GM19438 (cell line): ENCODE results near the gene HLA-DQB2.
"Not testable (repeated sequence)": the region's sequence is repeated elsewhere in the genome, so short reads cannot be mapped to it uniquely, and the experiment has no call there.

Source experiments
- ATAC-seq: cut with Tn5 transposase; IDR thresholded peaks from one replicate; pipeline ENCODE4 v1.9.1; 2021; ENCODE audit warnings: low read depth; ENCODE audit not compliant: unreplicated experiment

HLA-DQB2 gene

GRCh38 chr6:32763421-32763820 is at the start of gene HLA-DQB2:
TSS of gene HLA-DQB2 (minus strand) at chr6:32763532. CDS start at chr6:32763470, 62 bp downstream.
- ATAC-seq: no peak

DNA sequence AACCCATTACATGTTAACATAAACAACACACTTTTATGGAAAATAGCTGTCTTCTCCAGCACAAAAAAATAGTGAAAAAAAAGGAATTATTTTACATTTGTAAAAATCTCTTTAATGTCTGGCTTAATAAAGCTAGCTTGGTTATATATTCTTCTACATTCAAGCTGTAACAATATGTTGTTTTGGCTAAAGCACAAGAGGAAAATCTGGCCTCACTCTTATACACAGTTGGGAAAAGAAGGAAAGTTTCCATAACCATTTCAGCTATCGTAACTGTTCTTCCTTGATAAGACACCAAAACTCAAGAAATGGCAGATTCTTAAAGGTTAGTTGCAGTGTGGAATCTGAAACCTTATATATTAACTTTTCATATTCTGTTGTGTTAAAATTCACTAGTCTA is 45.8 kb upstream of the HLA-DQB2 start:
- no peak for ATAC-seq

GRCh38 chr6:32807020-32807580 is 43.8 kb upstream of the HLA-DQB2 start:
- no peak for ATAC-seq

- ATAC-seq: not testable (repeated sequence)
These were observed 42.1 kb upstream of the HLA-DQB2 start for GRCh38 chr6:32805404-32805803.

DNA sequence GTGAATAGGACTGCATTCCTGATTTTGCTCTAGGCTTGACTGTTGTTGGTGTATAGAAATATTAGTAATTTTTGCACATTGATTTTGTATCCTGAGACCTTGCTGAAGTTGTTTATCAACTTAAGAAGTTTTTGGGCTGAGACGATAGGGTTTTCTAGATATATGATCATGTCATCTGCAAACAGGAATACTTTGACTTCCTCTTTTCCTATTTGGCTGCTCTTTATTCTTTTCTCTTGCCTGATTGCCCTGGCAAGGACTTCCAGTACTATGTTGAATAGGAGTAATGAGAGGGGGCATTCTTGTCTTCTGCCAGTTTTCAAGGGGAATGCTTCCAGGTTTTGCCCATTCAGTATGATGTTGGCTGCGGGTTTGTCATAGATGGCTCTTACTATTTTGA is 40.1 kb upstream of the HLA-DQB2 start:
- no peak for ATAC-seq

GRCh38 chr6:32799740-32800139 is 36.4 kb upstream of the HLA-DQB2 start:
- no peak for ATAC-seq

GRCh38 chr6:32799168-32799567 is 35.8 kb upstream of the HLA-DQB2 start:
- no peak for ATAC-seq

GRCh38 chr6:32796848-32797776 is 33.8 kb upstream of the HLA-DQB2 start:
- ATAC-seq: no peak

GRCh38 chr6:32794510-32794909 is 31.2 kb upstream of the HLA-DQB2 start:
- no peak for ATAC-seq

DNA sequence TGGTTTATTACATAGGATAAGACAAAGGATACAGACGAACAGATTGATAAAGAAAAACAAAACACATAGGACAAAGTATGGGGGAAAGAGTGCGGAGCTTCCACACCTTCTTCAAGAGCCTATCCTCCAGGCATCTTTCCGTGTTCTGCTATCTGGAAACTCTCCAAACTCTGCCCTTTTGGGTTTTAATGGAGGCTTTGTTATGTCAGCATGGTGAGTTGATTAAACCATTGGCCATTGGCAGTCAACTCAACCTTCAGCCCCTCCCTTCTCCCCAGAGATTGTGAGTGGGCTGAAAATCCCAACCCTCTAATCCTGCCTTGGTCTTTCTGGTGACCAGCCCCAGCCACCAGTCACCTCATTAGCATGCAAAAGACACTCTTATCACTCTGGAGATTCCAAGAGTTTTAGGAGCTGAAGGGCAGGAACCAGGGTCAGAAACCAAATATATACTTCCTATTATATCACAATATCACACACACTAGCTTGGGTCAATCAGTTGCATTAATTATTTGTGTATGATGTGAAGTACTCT is 29.6 kb upstream of the HLA-DQB2 start:
- ATAC-seq: no peak

GRCh38 chr6:32790306-32790705 is 27.0 kb upstream of the HLA-DQB2 start:
- ATAC-seq: no peak

GRCh38 chr6:32785781-32786533 is 22.6 kb upstream of the HLA-DQB2 start:
- no peak for ATAC-seq

DNA sequence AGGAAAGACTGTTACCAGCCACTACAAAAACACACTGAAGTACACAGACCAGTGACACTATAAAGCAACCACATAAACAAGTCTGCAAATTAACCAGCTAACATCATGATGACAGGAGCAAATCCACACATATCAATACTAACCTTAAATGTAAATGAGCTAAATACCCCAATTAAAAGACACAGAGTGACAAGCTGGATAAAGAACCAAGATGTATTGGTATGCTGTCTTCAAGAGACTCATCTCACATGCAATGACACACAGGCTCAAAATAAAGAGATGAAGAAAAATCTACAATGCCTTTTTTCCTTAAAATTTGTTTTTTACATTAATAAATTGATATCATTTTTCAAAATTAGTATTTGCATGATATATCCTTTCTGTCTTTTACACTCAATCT is 19.6 kb upstream of the HLA-DQB2 start:
- ATAC-seq: not testable (repeated sequence)

GRCh38 chr6:32779036-32779435 is 15.7 kb upstream of the HLA-DQB2 start:
- no peak for ATAC-seq

DNA sequence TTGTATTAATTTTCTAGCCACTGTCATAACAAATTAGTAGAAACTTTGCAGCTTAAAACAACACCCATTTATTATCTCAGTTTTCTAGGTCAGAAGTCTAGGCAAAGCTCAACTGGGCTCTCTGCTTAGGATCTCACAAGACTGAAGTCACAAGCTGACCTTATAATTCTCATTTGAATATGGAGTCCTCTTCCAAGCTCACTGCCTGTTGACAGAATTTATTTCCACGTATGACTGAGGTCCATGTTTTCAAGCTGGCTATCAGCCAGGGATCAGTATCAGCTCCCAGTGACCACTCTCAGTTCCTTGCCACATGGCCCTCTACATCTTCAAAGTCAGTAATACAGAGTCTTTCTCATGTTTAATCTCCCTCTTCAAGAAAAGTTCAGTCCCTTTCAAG is 11.7 kb upstream of the HLA-DQB2 start:
- no peak for ATAC-seq

DNA sequence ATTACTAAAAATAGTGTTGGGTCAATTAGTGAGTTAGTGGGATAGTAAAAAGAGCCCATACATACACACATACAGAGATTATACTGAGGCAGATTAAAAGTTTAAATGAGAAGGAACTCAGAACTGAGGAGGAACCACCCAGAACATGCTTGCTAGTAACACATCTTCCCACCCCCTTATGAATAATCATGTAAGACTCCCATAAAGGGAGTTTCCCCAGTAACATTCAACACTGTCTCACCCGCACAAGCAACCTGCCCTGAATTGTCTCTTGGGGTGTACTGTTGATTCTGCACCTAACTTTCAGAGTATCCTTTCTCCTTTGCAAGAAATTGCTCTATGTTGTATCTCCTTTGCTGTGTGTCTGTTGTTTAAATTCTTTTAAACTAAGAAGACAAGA is 11.1 kb upstream of the HLA-DQB2 start:
- no peak for ATAC-seq

DNA sequence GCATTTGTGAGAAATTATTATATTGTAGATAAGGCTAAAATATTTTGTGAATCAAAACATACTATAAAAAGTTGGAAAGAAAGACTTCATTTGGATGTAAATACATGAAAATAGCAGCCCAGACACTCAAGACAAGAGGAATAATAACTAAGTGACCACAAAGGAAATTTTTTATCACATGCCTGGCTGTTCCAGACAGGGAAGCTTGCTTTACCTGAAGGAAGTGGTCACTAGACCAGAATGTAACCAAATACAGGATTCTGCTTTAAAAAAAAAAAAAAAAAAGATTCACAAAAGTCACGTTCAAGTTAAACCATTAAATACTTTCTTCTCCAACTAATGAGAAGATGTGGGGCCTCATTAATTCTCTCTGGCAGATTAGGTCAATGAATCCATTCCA is 9.3 kb upstream of the HLA-DQB2 start:
- no peak for ATAC-seq

DNA sequence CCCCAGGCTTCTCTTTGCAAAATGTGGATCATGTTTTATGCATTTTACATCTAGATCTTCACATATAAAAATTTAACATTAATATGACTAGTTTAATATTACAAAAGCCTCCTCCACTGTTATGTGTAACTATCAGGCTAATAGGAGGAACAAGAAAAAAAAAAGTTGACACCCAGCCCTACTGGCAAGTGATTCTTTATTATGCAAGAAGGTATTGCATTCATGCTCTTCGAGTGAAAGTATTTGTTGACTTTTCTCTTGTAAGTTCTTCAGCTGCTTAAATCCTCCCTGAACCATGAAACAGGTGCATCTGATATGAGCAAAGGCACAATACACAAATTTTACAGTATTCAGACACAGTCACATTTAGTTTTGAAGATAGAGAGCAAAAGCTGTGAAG is 716 bp upstream of the HLA-DQB2 start:
- ATAC-seq: no peak

DNA sequence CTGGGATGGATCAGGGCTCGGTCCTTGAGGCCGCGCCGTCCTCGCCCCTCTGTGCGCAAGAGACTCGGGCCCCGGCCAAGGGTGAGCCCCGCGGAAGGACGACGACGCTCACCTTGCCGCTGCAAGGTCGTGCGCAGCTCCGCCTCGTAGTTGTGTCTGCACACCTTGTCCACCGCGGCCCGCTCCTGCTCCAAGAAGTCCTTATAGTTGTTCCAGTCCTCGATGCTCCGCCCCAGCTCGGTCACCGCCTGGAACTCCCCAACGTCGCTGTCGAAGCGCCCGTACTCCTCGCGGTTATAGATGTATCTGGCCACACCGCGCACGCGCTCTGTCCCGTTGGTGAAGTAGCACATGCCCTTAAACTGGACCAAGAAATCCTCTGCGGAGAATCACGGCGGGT is 1.8 kb downstream of the HLA-DQB2 start:
- ATAC-seq: no peak

DNA sequence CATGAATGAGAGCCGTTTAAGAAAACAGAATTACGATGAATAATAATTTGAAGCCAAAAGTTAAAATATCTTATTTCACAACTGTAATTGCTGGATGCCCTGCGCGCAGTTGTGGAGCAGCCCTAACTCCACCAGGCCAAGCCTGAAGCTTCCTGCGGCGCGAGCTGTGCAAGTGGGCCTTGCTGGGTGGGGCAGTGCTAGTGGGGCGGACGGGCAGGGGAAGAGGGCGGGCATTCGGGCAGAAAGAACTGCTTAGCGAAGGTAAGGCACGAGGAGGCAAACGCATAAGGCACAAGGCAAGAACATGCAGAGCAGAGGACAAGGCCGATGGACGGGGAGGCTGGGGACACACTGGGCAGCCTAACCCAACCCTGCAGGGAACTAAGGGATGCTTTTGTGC is 2.3 kb downstream of the HLA-DQB2 start:
- ATAC-seq: no peak

DNA sequence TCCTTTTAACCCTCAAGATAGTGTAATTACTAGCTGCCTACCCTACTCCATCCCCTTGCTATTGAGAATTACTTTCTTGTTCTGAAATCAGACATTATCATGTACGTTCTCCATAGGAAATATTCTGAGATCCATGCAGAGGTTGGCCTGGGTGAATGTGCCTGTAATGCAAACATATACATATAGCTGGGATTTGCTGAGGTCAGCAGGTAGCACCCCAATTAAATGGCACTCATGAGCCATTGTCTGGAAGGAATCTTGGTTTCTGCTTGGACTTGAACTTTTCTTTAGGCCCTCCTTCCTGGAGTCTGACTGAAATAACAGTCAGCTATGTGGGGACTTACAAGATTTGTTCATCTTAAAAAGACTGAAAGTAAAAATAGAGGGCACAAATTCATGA is 3.7 kb downstream of the HLA-DQB2 start:
- no peak for ATAC-seq
